SU-DHL-6 (cell line): ENCODE measurements around the gene COL20A1.

Experiments used
- EZH2phosphoT487 ChIP-seq: fragments of 200-600 bp; sonication (generic), shearing (Covaris generic); conservative IDR thresholded peaks from 2 replicates; pipeline ENCODE4 v1.6.1; 2018; ENCODE audit warnings: mild to moderate bottlenecking, antibody characterized with exemption, low read length, moderate library complexity, mixed read lengths
- TF ChIP-seq, protein P1 (sequence below): fragments of 200-600 bp; sonication (generic); IDR thresholded peaks from one replicate; pipeline ENCODE4 v1.5.1; 2017; ENCODE audit warnings: antibody characterized with exemption, mild to moderate bottlenecking, low read length, moderate library complexity; ENCODE audit not compliant: insufficient read depth, poor library complexity, severe bottlenecking

- TF ChIP-seq, protein P1, sequence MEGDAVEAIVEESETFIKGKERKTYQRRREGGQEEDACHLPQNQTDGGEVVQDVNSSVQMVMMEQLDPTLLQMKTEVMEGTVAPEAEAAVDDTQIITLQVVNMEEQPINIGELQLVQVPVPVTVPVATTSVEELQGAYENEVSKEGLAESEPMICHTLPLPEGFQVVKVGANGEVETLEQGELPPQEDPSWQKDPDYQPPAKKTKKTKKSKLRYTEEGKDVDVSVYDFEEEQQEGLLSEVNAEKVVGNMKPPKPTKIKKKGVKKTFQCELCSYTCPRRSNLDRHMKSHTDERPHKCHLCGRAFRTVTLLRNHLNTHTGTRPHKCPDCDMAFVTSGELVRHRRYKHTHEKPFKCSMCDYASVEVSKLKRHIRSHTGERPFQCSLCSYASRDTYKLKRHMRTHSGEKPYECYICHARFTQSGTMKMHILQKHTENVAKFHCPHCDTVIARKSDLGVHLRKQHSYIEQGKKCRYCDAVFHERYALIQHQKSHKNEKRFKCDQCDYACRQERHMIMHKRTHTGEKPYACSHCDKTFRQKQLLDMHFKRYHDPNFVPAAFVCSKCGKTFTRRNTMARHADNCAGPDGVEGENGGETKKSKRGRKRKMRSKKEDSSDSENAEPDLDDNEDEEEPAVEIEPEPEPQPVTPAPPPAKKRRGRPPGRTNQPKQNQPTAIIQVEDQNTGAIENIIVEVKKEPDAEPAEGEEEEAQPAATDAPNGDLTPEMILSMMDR, result no peak
- no peak for TF ChIP-seq EZH2phosphoT487
These were observed 35.8 kb downstream of the COL20A1 start for GRCh38 chr20:63328718-63329275.
